Heart left ventricle (tissue), 13 donors: ENCODE results near the gene COL27A1.

Source experiments
- POLR2A ChIP-seq, 2 donors: fragments of 450-650 bp; IDR thresholded peaks; one replicate each; pipeline ENCODE4 v1.6.1; 2017; ENCODE audit warnings: antibody characterized with exemption in 2 of 2, mild to moderate bottlenecking in 2 of 2, moderate library complexity in 2 of 2
- TF ChIP-seq, protein P1 (sequence below), 12 donors: fragments of 200-600 bp; sonication (generic) in 4 of 12; IDR thresholded peaks; one replicate each; pipeline versions ENCODE4 v1.5.0 to v1.8.0; 2018 to 2022; ENCODE audit warnings: antibody characterized with exemption in 12 of 12, mild to moderate bottlenecking in 5 of 12
- donor health status: ischemic (EF 13 %, LVEDD 7.1; RV severe dilation, severe dysfunction).
- donor health status: DM: no; HTN: yes; CAD: no.
- donor health status: DM: no; HTN: no; CAD: no.
- donor health status: ischemic (EF 25% LVEDD 6.9; RV normal size, moderate dysfunction).
- donor health status: ischemic (EF 25% LVEDD 5.7; RV mildly dilated, moderate dysfunction).
- donor health status: ischemic (EF 35%, LVEDD 5.7; RV mildly dilated, moderate dysfunction).
- donor health status: nonischemic (EF 11% LVEDD 7.7; RV severe dilation, severe dysfunction).
- donor health status: DM: yes; HTN: yes; CAD: no.
- donor health status: PGD.
- donor health status: ischemic (EF 29% LVEDD 5.4; RV normal size, mild dysfunction).
- donor health status: nonischemic (EF 23%, LVEDD 6.1; RV moderate dilation, normal function).

DNA sequence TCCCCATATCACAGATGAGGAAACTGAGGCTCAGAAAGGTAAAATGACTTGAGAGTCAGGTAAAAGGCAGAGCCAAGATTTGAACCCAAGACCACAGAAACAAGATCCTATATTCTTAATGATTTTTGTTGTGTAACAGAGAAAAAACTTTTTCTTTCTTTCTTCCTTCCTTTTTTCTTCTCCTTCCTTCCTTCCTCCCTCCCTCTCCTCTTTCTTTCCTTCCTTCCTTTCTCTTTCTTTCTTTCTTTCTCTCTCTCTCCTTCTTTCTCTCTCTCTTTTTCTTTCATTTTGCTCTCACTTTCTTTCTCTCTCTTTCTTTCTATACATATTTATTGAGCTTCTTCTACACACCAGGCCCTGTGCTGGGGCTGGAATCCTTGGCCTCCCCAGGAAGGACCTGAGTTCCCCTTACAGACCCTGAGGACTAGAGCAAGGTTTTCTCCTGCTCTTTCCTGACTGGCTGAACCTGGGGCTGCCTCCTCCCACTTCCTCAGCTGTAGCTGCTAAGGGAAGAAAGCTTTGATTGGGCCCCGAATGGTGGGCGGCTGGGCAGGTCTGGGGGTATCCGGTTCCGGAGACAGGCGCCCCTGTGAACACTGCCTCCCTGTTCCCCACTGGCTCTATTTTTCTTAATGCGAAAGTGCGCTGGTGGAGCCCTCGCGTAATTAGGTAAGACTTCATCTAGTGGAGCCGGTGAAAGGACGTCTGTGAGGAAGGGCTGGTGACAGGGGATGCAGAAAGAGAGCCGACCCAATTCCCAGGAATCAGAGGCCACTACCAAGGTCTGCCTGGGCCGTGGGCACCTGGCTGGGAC is 28.9 kb upstream of the COL27A1 start:
- TF ChIP-seq, protein P1, sequence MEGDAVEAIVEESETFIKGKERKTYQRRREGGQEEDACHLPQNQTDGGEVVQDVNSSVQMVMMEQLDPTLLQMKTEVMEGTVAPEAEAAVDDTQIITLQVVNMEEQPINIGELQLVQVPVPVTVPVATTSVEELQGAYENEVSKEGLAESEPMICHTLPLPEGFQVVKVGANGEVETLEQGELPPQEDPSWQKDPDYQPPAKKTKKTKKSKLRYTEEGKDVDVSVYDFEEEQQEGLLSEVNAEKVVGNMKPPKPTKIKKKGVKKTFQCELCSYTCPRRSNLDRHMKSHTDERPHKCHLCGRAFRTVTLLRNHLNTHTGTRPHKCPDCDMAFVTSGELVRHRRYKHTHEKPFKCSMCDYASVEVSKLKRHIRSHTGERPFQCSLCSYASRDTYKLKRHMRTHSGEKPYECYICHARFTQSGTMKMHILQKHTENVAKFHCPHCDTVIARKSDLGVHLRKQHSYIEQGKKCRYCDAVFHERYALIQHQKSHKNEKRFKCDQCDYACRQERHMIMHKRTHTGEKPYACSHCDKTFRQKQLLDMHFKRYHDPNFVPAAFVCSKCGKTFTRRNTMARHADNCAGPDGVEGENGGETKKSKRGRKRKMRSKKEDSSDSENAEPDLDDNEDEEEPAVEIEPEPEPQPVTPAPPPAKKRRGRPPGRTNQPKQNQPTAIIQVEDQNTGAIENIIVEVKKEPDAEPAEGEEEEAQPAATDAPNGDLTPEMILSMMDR (IDR thresholded peaks at IDR 0.05) = no peak
- TF ChIP-seq POLR2A (IDR thresholded peaks at IDR 0.05) = no peak
